ENCODE measurements around the gene SGTA.

GRCh38 chr19:2780284-2780683 lies 2.8 kb downstream of the SGTA start:
- TF ChIP-seq CTCF (optimal IDR thresholded peaks at IDR 0.05 in 1 of 3, IDR thresholded peaks at IDR 0.05 in 1 of 3, conservative IDR thresholded peaks at IDR 0.05 in 1 of 3; ENCODE audit: extremely low read depth in 1 of 3, insufficient read depth in 2 of 3, low read length in 3 of 3) (no peak), EZH2 (IDR thresholded peaks at IDR 0.05; ENCODE audit: low read length) (no peak)

Data from keratinocyte (primary cell).